GM13977 (cell line): Measurements from ENCODE around the gene GRIP2.

ENCODE experiments used
- DNase-seq: peaks from one replicate; pipeline ENCODE4 v3.0.0; 2012; ENCODE audit warnings: low spot score
- in situ Hi-C: fragments of 300-500 bp; cut with MboI; formaldehyde crosslinking; loops from one replicate; pipeline ENCODE4 v1.12.0; 2022; ENCODE audit warnings: low sequenced_read_pairs, low pct_unique_long_range_greater_than_20kb, mixed read lengths, inconsistent platforms; ENCODE audit not compliant: unreplicated experiment
- TF ChIP-seq, protein P1 (sequence below): IDR thresholded peaks from 2 replicates; pipeline ENCODE4 v1.5.1; 2012; ENCODE audit warnings: mild to moderate bottlenecking, control low read depth; ENCODE audit not compliant: insufficient read depth; ENCODE audit errors: extremely low read depth, missing control alignments

GRIP2 gene

DNA sequence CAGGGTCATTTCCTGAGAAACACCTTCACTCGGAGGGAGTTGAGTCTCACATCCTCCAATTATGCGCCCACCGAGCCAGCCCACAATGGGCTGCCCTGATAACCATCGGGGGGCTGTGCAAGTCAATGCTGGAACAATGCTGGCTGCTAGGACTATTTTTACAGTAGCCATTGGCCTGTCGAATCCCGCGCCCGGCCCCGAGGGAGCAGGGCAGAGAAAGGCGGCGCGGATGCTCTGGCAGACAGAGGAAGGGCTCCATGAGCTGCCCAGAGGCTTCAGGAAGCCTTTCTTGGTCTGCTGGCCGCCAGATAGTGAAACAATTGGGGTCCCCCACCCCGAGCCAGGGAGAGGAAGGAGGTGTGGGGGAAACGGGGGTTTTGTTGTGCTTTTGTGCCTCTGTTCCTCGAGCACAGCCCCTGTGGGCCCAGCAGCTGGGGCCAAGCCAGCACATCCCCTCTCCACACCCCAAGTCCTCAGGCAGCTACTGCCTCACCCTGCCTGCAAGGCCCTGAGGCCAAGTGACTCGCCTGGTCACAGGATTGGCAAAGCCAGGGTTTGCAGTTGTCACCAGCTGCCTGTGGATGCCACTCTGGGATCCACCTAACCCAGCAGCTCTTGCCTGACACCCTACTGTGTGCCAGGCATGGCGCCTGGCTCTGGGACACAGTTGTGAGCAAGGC is 98.8 kb downstream of the GRIP2 start:
- TF ChIP-seq, protein P1, sequence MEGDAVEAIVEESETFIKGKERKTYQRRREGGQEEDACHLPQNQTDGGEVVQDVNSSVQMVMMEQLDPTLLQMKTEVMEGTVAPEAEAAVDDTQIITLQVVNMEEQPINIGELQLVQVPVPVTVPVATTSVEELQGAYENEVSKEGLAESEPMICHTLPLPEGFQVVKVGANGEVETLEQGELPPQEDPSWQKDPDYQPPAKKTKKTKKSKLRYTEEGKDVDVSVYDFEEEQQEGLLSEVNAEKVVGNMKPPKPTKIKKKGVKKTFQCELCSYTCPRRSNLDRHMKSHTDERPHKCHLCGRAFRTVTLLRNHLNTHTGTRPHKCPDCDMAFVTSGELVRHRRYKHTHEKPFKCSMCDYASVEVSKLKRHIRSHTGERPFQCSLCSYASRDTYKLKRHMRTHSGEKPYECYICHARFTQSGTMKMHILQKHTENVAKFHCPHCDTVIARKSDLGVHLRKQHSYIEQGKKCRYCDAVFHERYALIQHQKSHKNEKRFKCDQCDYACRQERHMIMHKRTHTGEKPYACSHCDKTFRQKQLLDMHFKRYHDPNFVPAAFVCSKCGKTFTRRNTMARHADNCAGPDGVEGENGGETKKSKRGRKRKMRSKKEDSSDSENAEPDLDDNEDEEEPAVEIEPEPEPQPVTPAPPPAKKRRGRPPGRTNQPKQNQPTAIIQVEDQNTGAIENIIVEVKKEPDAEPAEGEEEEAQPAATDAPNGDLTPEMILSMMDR: no peak
- DNase-seq: no peak
- in situ Hi-C loops: no loop called here

- TF ChIP-seq, protein P1: no peak
- in situ Hi-C loops: no loop called here
- DNase-seq: no peak
Observed at GRCh38 chr3:14440531-14441239, 99.5 kb downstream of the GRIP2 start.

DNA sequence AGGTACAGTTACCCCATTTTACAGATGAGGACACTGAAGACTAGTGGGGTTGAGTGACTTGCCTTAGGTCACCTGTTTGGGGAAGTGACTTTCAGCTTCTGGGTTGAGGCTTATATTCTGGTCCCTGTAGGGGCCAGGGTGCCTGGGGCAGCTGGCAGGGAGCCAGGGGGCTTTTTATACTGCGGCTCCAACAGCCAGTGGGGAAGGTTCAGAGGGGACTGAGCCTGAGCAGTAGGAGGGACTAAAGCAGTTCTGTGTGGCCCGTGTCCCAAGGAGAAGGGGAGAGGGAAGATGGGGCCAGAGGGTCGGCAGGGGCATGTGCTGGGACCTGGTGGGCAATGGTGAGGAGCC is 100.0 kb downstream of the GRIP2 start:
- TF ChIP-seq, protein P1: no peak
- DNase-seq: no peak
- in situ Hi-C loops: no loop called here

- in situ Hi-C loops: no loop called here
Observed at GRCh38 chr3:14439501-14440167, 100.5 kb downstream of the GRIP2 start.

More at GRCh38 chr3:14439501-14440167, 100.5 kb downstream of the GRIP2 start:
- TF ChIP-seq, protein P1: no peak
- no peak for DNase-seq
